ENCODE results near the gene ADAM10. TPM values are rescaled to one million over a fixed set of nuclear protein-coding genes. Genes with fewer than 3 reads are reported as not detected.

ADAM10 gene
- polyA plus RNA-seq, 4 donors, result 5.1 to 147 (median 18.5) TPM

- H3K36me3 ChIP-seq (ENCODE audit: control insufficient read depth in 3 of 3, insufficient read depth in 2 of 3, low read depth in 1 of 3, low read length in 3 of 3), result peaks cover 0 to 8% (median 0%) of the 10 kb centered on the region in 3 donors
- no peak overlapping the region for H3K4me3 ChIP-seq (ENCODE audit: low read depth in 1 of 3, low read length in 3 of 3)
- no peaks in the 10 kb centered on the region for H3K27me3 ChIP-seq (ENCODE audit: control insufficient read depth in 3 of 3, insufficient read depth in 3 of 3, low read length in 3 of 3)
- FAIRE-seq (no peak), DNase-seq (no peak)
- 96 to 99% (median 97%) methylated on average over 2 of the region's 2 CpGs for WGBS, 3 donors
- H3K27ac ChIP-seq (ENCODE audit: low read depth in 1 of 3, low read length in 2 of 3), result no peak overlapping the region
- no peaks in the 10 kb centered on the region for H3K4me1 ChIP-seq (ENCODE audit: control insufficient read depth in 3 of 3, insufficient read depth in 2 of 3, low read depth in 1 of 3, low read length in 2 of 3)
- H3K9me3 ChIP-seq (ENCODE audit: control insufficient read depth in 2 of 2, insufficient read depth in 1 of 2, low read depth in 1 of 2, low read length in 1 of 2), result no peaks in the 10 kb centered on the region
Observed at GRCh38 chr15:58717357-58717756, 32.1 kb downstream of the ADAM10 start.

GRCh38 chr15:58716027-58716426, 33.5 kb downstream of the ADAM10 start:
- no peak for FAIRE-seq
- WGBS, 3 donors, result 90 to 94% (median 90%) methylated on average over 4 of the region's 4 CpGs
- no peaks in the 10 kb centered on the region for H3K4me1 ChIP-seq (ENCODE audit: control insufficient read depth in 3 of 3, insufficient read depth in 2 of 3, low read depth in 1 of 3, low read length in 2 of 3)

GRCh38 chr15:58715266-58715917, 34.1 kb downstream of the ADAM10 start:
- no peaks in the 10 kb centered on the region for H3K9me3 ChIP-seq (ENCODE audit: control insufficient read depth in 2 of 2, insufficient read depth in 1 of 2, low read depth in 1 of 2, low read length in 1 of 2)
- H3K4me1 ChIP-seq (ENCODE audit: control insufficient read depth in 3 of 3, insufficient read depth in 2 of 3, low read depth in 1 of 3, low read length in 2 of 3), result no peaks in the 10 kb centered on the region
- 95 to 99% (median 98%) methylated on average over 3 of the region's 3 CpGs for whole genome bisulfite sequencing, 3 donors
- no peaks in the 10 kb centered on the region for H3K27me3 ChIP-seq (ENCODE audit: control insufficient read depth in 3 of 3, insufficient read depth in 3 of 3, low read length in 3 of 3)
- DNase-seq (no peak), FAIRE-seq (no peak)
- no peak overlapping the region for H3K4me3 ChIP-seq (ENCODE audit: low read depth in 1 of 3, low read length in 3 of 3)
- peaks cover 0 to 11% (median 0%) of the 10 kb centered on the region in 3 donors for H3K36me3 ChIP-seq (ENCODE audit: control insufficient read depth in 3 of 3, insufficient read depth in 2 of 3, low read depth in 1 of 3, low read length in 3 of 3)
- no peak overlapping the region for H3K27ac ChIP-seq (ENCODE audit: low read depth in 1 of 3, low read length in 2 of 3)

More at GRCh38 chr15:58716027-58716426, 33.5 kb downstream of the ADAM10 start:
- Histone ChIP-seq H3K27ac (ENCODE audit: low read depth in 1 of 3, low read length in 2 of 3) (no peak overlapping the region), H3K9me3 (ENCODE audit: control insufficient read depth in 2 of 2, insufficient read depth in 1 of 2, low read depth in 1 of 2, low read length in 1 of 2) (no peaks in the 10 kb centered on the region), H3K36me3 (ENCODE audit: control insufficient read depth in 3 of 3, insufficient read depth in 2 of 3, low read depth in 1 of 3, low read length in 3 of 3) (peaks cover 0 to 11% (median 0%) of the 10 kb centered on the region in 3 donors), H3K4me3 (ENCODE audit: low read depth in 1 of 3, low read length in 3 of 3) (no peak overlapping the region), H3K27me3 (ENCODE audit: control insufficient read depth in 3 of 3, insufficient read depth in 3 of 3, low read length in 3 of 3) (no peaks in the 10 kb centered on the region)
- no peak for DNase-seq

- Histone ChIP-seq H3K27me3 (ENCODE audit: control insufficient read depth in 3 of 3, insufficient read depth in 3 of 3, low read length in 3 of 3) (no peaks in the 10 kb centered on the region), H3K4me1 (ENCODE audit: control insufficient read depth in 3 of 3, insufficient read depth in 2 of 3, low read depth in 1 of 3, low read length in 2 of 3) (no peaks in the 10 kb centered on the region), H3K36me3 (ENCODE audit: control insufficient read depth in 3 of 3, insufficient read depth in 2 of 3, low read depth in 1 of 3, low read length in 3 of 3) (peaks cover 0 to 24% (median 0%) of the 10 kb centered on the region in 3 donors), H3K9me3 (ENCODE audit: control insufficient read depth in 2 of 2, insufficient read depth in 1 of 2, low read depth in 1 of 2, low read length in 1 of 2) (no peaks in the 10 kb centered on the region), H3K4me3 (ENCODE audit: low read depth in 1 of 3, low read length in 3 of 3) (no peak overlapping the region), H3K27ac (ENCODE audit: low read depth in 1 of 3, low read length in 2 of 3) (no peak overlapping the region)
- FAIRE-seq (no peak), DNase-seq (no peak)
Observed at GRCh38 chr15:58710701-58711100, 38.8 kb downstream of the ADAM10 start.

- H3K27me3 ChIP-seq (ENCODE audit: control insufficient read depth in 3 of 3, insufficient read depth in 3 of 3, low read length in 3 of 3), result no peaks in the 10 kb centered on the region
- no peaks in the 10 kb centered on the region for H3K4me1 ChIP-seq (ENCODE audit: control insufficient read depth in 3 of 3, insufficient read depth in 2 of 3, low read depth in 1 of 3, low read length in 2 of 3)
- WGBS, 3 donors, result 87 to 91% (median 88%) methylated on average over 4 of the region's 4 CpGs
- peaks cover 0 to 21% (median 0%) of the 10 kb centered on the region in 3 donors for H3K36me3 ChIP-seq (ENCODE audit: control insufficient read depth in 3 of 3, insufficient read depth in 2 of 3, low read depth in 1 of 3, low read length in 3 of 3)
- H3K4me3 ChIP-seq (ENCODE audit: low read depth in 1 of 3, low read length in 3 of 3), result no peak overlapping the region
- FAIRE-seq (no peak), DNase-seq (no peak)
- peaks cover 0 to 5% of the 10 kb centered on the region in 2 donors for H3K9me3 ChIP-seq (ENCODE audit: control insufficient read depth in 2 of 2, insufficient read depth in 1 of 2, low read depth in 1 of 2, low read length in 1 of 2)
- no peak overlapping the region for H3K27ac ChIP-seq (ENCODE audit: low read depth in 1 of 3, low read length in 2 of 3)
Observed at GRCh38 chr15:58707397-58707796, 42.1 kb downstream of the ADAM10 start.

GRCh38 chr15:58705105-58705504, 44.4 kb downstream of the ADAM10 start:
- Histone ChIP-seq H3K27me3 (ENCODE audit: control insufficient read depth in 3 of 3, insufficient read depth in 3 of 3, low read length in 3 of 3) (no peaks in the 10 kb centered on the region), H3K36me3 (ENCODE audit: control insufficient read depth in 3 of 3, insufficient read depth in 2 of 3, low read depth in 1 of 3, low read length in 3 of 3) (peaks cover 0 to 21% (median 0%) of the 10 kb centered on the region in 3 donors), H3K4me1 (ENCODE audit: control insufficient read depth in 3 of 3, insufficient read depth in 2 of 3, low read depth in 1 of 3, low read length in 2 of 3) (no peaks in the 10 kb centered on the region), H3K9me3 (ENCODE audit: control insufficient read depth in 2 of 2, insufficient read depth in 1 of 2, low read depth in 1 of 2, low read length in 1 of 2) (peaks cover 0 to 5% of the 10 kb centered on the region in 2 donors), H3K4me3 (ENCODE audit: low read depth in 1 of 3, low read length in 3 of 3) (no peak overlapping the region), H3K27ac (ENCODE audit: low read depth in 1 of 3, low read length in 2 of 3) (no peak overlapping the region)
- WGBS, 3 donors, result 93 to 97% (median 96%) methylated on average over 2 of the region's 2 CpGs
- DNase-seq (no peak), FAIRE-seq (no peak)

GRCh38 chr15:58704155-58704865, 45.2 kb downstream of the ADAM10 start:
- 89 to 92% (median 91%) methylated on average over 4 of the region's 4 CpGs for WGBS, 3 donors
- Histone ChIP-seq H3K9me3 (ENCODE audit: control insufficient read depth in 2 of 2, insufficient read depth in 1 of 2, low read depth in 1 of 2, low read length in 1 of 2) (peaks cover 0 to 9% of the 10 kb centered on the region in 2 donors), H3K36me3 (ENCODE audit: control insufficient read depth in 3 of 3, insufficient read depth in 2 of 3, low read depth in 1 of 3, low read length in 3 of 3) (peaks cover 0 to 24% (median 0%) of the 10 kb centered on the region in 3 donors), H3K4me3 (ENCODE audit: low read depth in 1 of 3, low read length in 3 of 3) (no peak overlapping the region), H3K4me1 (ENCODE audit: control insufficient read depth in 3 of 3, insufficient read depth in 2 of 3, low read depth in 1 of 3, low read length in 2 of 3) (no peaks in the 10 kb centered on the region), H3K27ac (ENCODE audit: low read depth in 1 of 3, low read length in 2 of 3) (no peak overlapping the region), H3K27me3 (ENCODE audit: control insufficient read depth in 3 of 3, insufficient read depth in 3 of 3, low read length in 3 of 3) (no peaks in the 10 kb centered on the region)
- no peak for DNase-seq
- no peak for FAIRE-seq

GRCh38 chr15:58703610-58704009, 45.9 kb downstream of the ADAM10 start:
- 77 to 89% (median 89%) methylated on average over 4 of the region's 4 CpGs for WGBS, 3 donors
- no peak for FAIRE-seq
- Histone ChIP-seq H3K4me3 (ENCODE audit: low read depth in 1 of 3, low read length in 3 of 3) (no peak overlapping the region), H3K27me3 (ENCODE audit: control insufficient read depth in 3 of 3, insufficient read depth in 3 of 3, low read length in 3 of 3) (no peaks in the 10 kb centered on the region), H3K27ac (ENCODE audit: low read depth in 1 of 3, low read length in 2 of 3) (no peak overlapping the region), H3K36me3 (ENCODE audit: control insufficient read depth in 3 of 3, insufficient read depth in 2 of 3, low read depth in 1 of 3, low read length in 3 of 3) (peaks cover 0 to 25% (median 0%) of the 10 kb centered on the region in 3 donors), H3K9me3 (ENCODE audit: control insufficient read depth in 2 of 2, insufficient read depth in 1 of 2, low read depth in 1 of 2, low read length in 1 of 2) (peaks cover 0 to 10% of the 10 kb centered on the region in 2 donors), H3K4me1 (ENCODE audit: control insufficient read depth in 3 of 3, insufficient read depth in 2 of 3, low read depth in 1 of 3, low read length in 2 of 3) (no peaks in the 10 kb centered on the region)
- no peak for DNase-seq
